HepG2 (cell line): Measurements from ENCODE around the gene KCNH6. TPM values are rescaled to one million over a fixed set of nuclear protein-coding genes. Genes with fewer than 3 reads are reported as not detected.
A peak's percentile ranks its signal among the peaks of the same experiment; 100 is the strongest.

Experiments used
- EEA1 ChIP-seq: sonication (generic); formaldehyde crosslinking; IDR thresholded peaks from 2 replicates; pipeline ENCODE4 v1.5.1; 2020; ENCODE audit warnings: mild to moderate bottlenecking, missing genetic modification reagents, borderline replicate concordance
- ESRRA ChIP-seq: sonication (generic); formaldehyde crosslinking; IDR thresholded peaks from 2 replicates; pipeline ENCODE4 v1.5.1; 2020; ENCODE audit warnings: mild to moderate bottlenecking, low read depth, missing genetic modification reagents
- GRHL1 ChIP-seq: sonication (generic); formaldehyde crosslinking; conservative IDR thresholded peaks from 2 replicates; pipeline ENCODE4 v1.8.0; 2022; ENCODE audit warnings: missing genetic modification reagents
- HNF1A ChIP-seq, 2 experiments: sonication (generic) in 1 of 2; formaldehyde crosslinking in 1 of 2; IDR thresholded peaks; 2 replicates each; pipeline versions ENCODE4 v1.4.0 to v1.6.1; 2016 to 2020; ENCODE audit warnings: borderline replicate concordance in 1 of 2, low read depth in 1 of 2, mild to moderate bottlenecking in 1 of 2, missing genetic modification reagents in 1 of 2
- IKZF4 ChIP-seq: sonication (generic); formaldehyde crosslinking; IDR thresholded peaks from 2 replicates; pipeline ENCODE4 v1.5.1; 2020; ENCODE audit warnings: borderline replicate concordance, mild to moderate bottlenecking, low read depth, missing genetic modification reagents; ENCODE audit errors: not compliant biosample characterization
- MEIS2 ChIP-seq: sonication (generic); formaldehyde crosslinking; IDR thresholded peaks from 2 replicates; pipeline ENCODE4 v1.9.0; 2021; ENCODE audit warnings: mild to moderate bottlenecking, missing genetic modification reagents
- NFIB ChIP-seq: sonication (generic); formaldehyde crosslinking; IDR thresholded peaks from 2 replicates; pipeline ENCODE4 v1.9.0; 2021; ENCODE audit warnings: missing genetic modification reagents, mild to moderate bottlenecking, borderline replicate concordance
- NFIC ChIP-seq: IDR thresholded peaks from 2 replicates; pipeline ENCODE4 v1.6.1; 2012; ENCODE audit warnings: mild to moderate bottlenecking, low read length, inconsistent platforms
- ONECUT2 ChIP-seq: sonication (generic); formaldehyde crosslinking; IDR thresholded peaks from 2 replicates; pipeline ENCODE4 v1.4.0; 2020; ENCODE audit warnings: missing genetic modification reagents
- PAF1 ChIP-seq: IDR thresholded peaks from 2 replicates; pipeline ENCODE4 v1.6.1; 2016; ENCODE audit warnings: missing genetic modification reagents, missing compliant biosample characterization
- PRMT3 ChIP-seq: sonication (generic); formaldehyde crosslinking; IDR thresholded peaks from 2 replicates; pipeline ENCODE4 v1.8.1; 2022; ENCODE audit warnings: low read depth, mild to moderate bottlenecking, moderate library complexity, missing genetic modification reagents, borderline replicate concordance
- RNF2 ChIP-seq: fragments of 450-650 bp; conservative IDR thresholded peaks from 2 replicates; pipeline ENCODE4 v1.6.1; 2016; ENCODE audit warnings: low read depth
- SP140L ChIP-seq: sonication (generic); formaldehyde crosslinking; IDR thresholded peaks from 2 replicates; pipeline ENCODE4 v1.4.0; 2020; ENCODE audit warnings: missing genetic modification reagents, borderline replicate concordance
- TBX2 ChIP-seq: sonication (generic); formaldehyde crosslinking; IDR thresholded peaks from 2 replicates; pipeline ENCODE4 v1.5.0; 2020; ENCODE audit warnings: missing genetic modification reagents, mild to moderate bottlenecking, borderline replicate concordance
- ZNF207 ChIP-seq: fragments of 450-650 bp; IDR thresholded peaks from 2 replicates; pipeline ENCODE4 v1.6.1; 2016; ENCODE audit warnings: antibody characterized with exemption, borderline replicate concordance
- ZNF253 ChIP-seq: sonication (generic); formaldehyde crosslinking; IDR thresholded peaks from 2 replicates; pipeline ENCODE4 v1.8.0; 2022; ENCODE audit warnings: mild to moderate bottlenecking, missing genetic modification reagents, borderline replicate concordance
- ZNF460 ChIP-seq: sonication (generic); formaldehyde crosslinking; IDR thresholded peaks from 2 replicates; pipeline ENCODE4 v1.5.1; 2020; ENCODE audit warnings: missing genetic modification reagents, mild to moderate bottlenecking, borderline replicate concordance
- ZNF512B ChIP-seq: sonication (generic); formaldehyde crosslinking; IDR thresholded peaks from 2 replicates; pipeline ENCODE4 v1.5.1; 2020; ENCODE audit warnings: missing genetic modification reagents, mild to moderate bottlenecking, borderline replicate concordance
- ZNF556 ChIP-seq: sonication (generic); formaldehyde crosslinking; IDR thresholded peaks from 2 replicates; pipeline ENCODE4 v1.4.0; 2020; ENCODE audit warnings: mild to moderate bottlenecking, missing genetic modification reagents, borderline replicate concordance
- ZNF605 ChIP-seq: sonication (generic); formaldehyde crosslinking; IDR thresholded peaks from 2 replicates; pipeline ENCODE4 v1.8.0; 2022; ENCODE audit warnings: mild to moderate bottlenecking, missing genetic modification reagents
- polyA plus RNA-seq, 8 experiments: library from polyadenylated mRNA; depleted of rRNA in 3 of 8; stranded (reverse) in 7 of 8; unstranded in 1 of 8; fragments of >200 nt; fragmentation: Illumina TruSeq in 4 of 8; extraction: Trizol in 4 of 8; gene quantifications; 2 replicates each; pipeline versions ENCODE4 v1.2.1 to v1.2.3, GENCODE V29; 2011 to 2016; ENCODE audit warnings: low read depth in 4 of 8, missing spikeins in 1 of 8, mixed read lengths in 1 of 8; ENCODE audit not compliant: insufficient read depth in 1 of 8
- total RNA-seq, 5 experiments: library from RNA; depleted of rRNA; stranded (reverse); fragments of >200 nt; fragmentation: Illumina TruSeq; extraction: Trizol; gene quantifications; 2 replicates each; pipeline ENCODE4 v1.2.3, GENCODE V29; 2016; ENCODE audit warnings: low read depth in 1 of 5

Gene KCNH6
- total and polyA plus RNA-seq, 2 of the 13 experiments (the other 11 are each of a cell fraction or from before 2014, with no cell fraction given) = 0.05 to 0.18 TPM

- TF ChIP-seq IKZF4 (CRISPR knock-in tag) = no peak
- no peak for TF ChIP-seq HNF1A (IDR thresholded peaks at IDR 0.05; ENCODE audit: low read depth)
- peak; percentile 29; the same call in 1 of the 2 replicates for TF ChIP-seq HNF1A (CRISPR knock-in tag; IDR thresholded peaks at IDR 0.05; ENCODE audit: borderline replicate concordance)
- no peak for TF ChIP-seq ZNF556 (CRISPR knock-in tag)
- TF ChIP-seq MEIS2 (CRISPR knock-in tag) = no peak
- TF ChIP-seq ZNF253 (CRISPR knock-in tag) = no peak
- 0 out of 2 replicates have a peak, but pooled peaks have one; percentile 17 for TF ChIP-seq NFIB
- no peak for TF ChIP-seq PRMT3
- no peak for TF ChIP-seq PAF1
- TF ChIP-seq SP140L (CRISPR knock-in tag) = no peak
- TF ChIP-seq ZNF460 = no peak
- peak; percentile 34 for TF ChIP-seq ESRRA (CRISPR knock-in tag)
- no peak for TF ChIP-seq TBX2 (CRISPR knock-in tag)
- TF ChIP-seq ZNF207 = no peak
- no peak for TF ChIP-seq GRHL1 (CRISPR knock-in tag)
- TF ChIP-seq ZNF512B = peak; percentile 79; the same call in 1 of the 2 replicates
- no peak for TF ChIP-seq NFIC
- TF ChIP-seq RNF2 = no peak
- no peak for TF ChIP-seq ZNF605 (CRISPR knock-in tag)
- TF ChIP-seq EEA1 = no peak
- no peak for TF ChIP-seq ONECUT2 (CRISPR knock-in tag)
Observed at GRCh38 chr17:63529711-63530556, 6.8 kb downstream of the KCNH6 start (continued).
